GM21786 (cell line): ENCODE measurements around the gene HEATR5B.
"Not testable (repeated sequence)": the region's sequence is repeated elsewhere in the genome, so short reads cannot be mapped to it uniquely, and the experiment has no call there.

Experiments used
- ATAC-seq: cut with Tn5 transposase; IDR thresholded peaks from one replicate; pipeline ENCODE4 v1.9.1; 2021; ENCODE audit not compliant: unreplicated experiment

Gene HEATR5B

GRCh38 chr2:36951027-36951518 is 133.1 kb downstream of the HEATR5B start:
- ATAC-seq = no peak

GRCh38 chr2:36949845-36950244 is 134.3 kb downstream of the HEATR5B start:
- ATAC-seq = no peak

- ATAC-seq = not testable (repeated sequence)
Measured at GRCh38 chr2:36945240-36945639, 138.9 kb downstream of the HEATR5B start.

GRCh38 chr2:36941867-36942266 is 142.3 kb downstream of the HEATR5B start:
- ATAC-seq = no peak

- ATAC-seq = not testable (repeated sequence)
Measured at GRCh38 chr2:36936526-36936925, 147.6 kb downstream of the HEATR5B start.

- ATAC-seq = not testable (repeated sequence)
Measured at GRCh38 chr2:36931688-36932087, 152.5 kb downstream of the HEATR5B start.
